ELF-1 (cell line): ENCODE measurements around the gene PPRC1.

ENCODE experiments used
- DNase-seq: peaks from one replicate; pipeline ENCODE4 v3.0.0-alpha.2; 2016; ENCODE audit warnings: low read depth, low spot score

PPRC1 gene

GRCh38 chr10:102119417-102120141, 13.3 kb upstream of the PPRC1 start:
- peak; percentile 72 for DNase-seq

- peak; percentile 92 for DNase-seq
Measured at GRCh38 chr10:102120142-102120990, 12.5 kb upstream of the PPRC1 start, which contains the start of gene LDB1. TSS of gene LDB1 (minus strand) at chr10:102120368. CDS start at chr10:102120110, 258 bp downstream.

GRCh38 chr10:102120991-102121738, 11.7 kb upstream of the PPRC1 start:
- peak; percentile 98 for DNase-seq

- DNase-seq, result peak; percentile 62
Measured at GRCh38 chr10:102121739-102122372, 11.0 kb upstream of the PPRC1 start.

GRCh38 chr10:102122450-102122849, 10.4 kb upstream of the PPRC1 start:
- DNase-seq, result peak; percentile 77

GRCh38 chr10:102123223-102123622, 9.6 kb upstream of the PPRC1 start:
- no peak for DNase-seq

GRCh38 chr10:102131286-102132170, 1.3 kb upstream of the PPRC1 start:
- no peak for DNase-seq

- DNase-seq, result no peak
Measured at GRCh38 chr10:102132193-102132562, 662 bp upstream of the PPRC1 start.

GRCh38 chr10:102133373-102134195, 744 bp downstream of the PPRC1 start:
- peak; percentile 67 for DNase-seq

- no peak for DNase-seq
Measured at GRCh38 chr10:102134416-102134815, 1.6 kb downstream of the PPRC1 start.

GRCh38 chr10:102135956-102136526, 3.2 kb downstream of the PPRC1 start:
- DNase-seq, result no peak

- no peak for DNase-seq
Measured at GRCh38 chr10:102139281-102140110, 6.7 kb downstream of the PPRC1 start.

- DNase-seq, result no peak
Measured at GRCh38 chr10:102140218-102140617, 7.4 kb downstream of the PPRC1 start.

- no peak for DNase-seq
Measured at GRCh38 chr10:102140913-102141540, 8.2 kb downstream of the PPRC1 start.

- DNase-seq, result no peak
Measured at GRCh38 chr10:102141583-102142107, 8.8 kb downstream of the PPRC1 start.

- no peak for DNase-seq
Measured at GRCh38 chr10:102146971-102147428, 14.2 kb downstream of the PPRC1 start.

- DNase-seq, result no peak
Measured at GRCh38 chr10:102147561-102147960, 14.7 kb downstream of the PPRC1 start.

GRCh38 chr10:102148275-102148674, 15.4 kb downstream of the PPRC1 start:
- no peak for DNase-seq
